ENCODE results near the gene WDSUB1. TPM values are rescaled to one million over a fixed set of nuclear protein-coding genes. Genes with fewer than 3 reads are reported as not detected.

The WDSUB1 gene
- total RNA-seq, 1 experiment from 2014 or later, result 6.9 TPM

DNA sequence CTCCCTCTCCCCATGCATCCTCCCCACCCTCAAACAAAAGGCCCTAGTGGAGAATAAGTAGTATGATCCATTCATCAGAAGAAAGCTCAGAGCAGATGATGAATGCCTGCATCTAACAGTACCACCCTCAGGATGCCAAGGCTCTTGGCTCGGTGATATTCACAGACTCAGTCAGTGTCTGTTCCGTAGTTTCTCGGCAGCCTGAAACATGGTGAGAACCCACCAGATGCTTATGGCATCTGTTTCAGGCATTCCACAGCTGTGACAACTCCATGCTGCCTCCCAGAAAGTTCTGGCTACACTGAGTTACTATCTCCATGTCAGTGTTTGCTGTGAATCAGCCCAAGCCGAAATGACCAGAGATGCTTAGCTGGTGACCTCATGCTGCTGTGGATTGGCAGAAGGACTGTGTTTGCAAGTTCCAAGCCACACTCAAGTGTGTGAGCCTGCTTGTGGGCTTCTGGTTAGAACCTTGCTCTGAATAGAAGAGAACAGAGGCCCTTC lies 83.9 kb downstream of the WDSUB1 start:
- no peak overlapping the region for H3K27ac ChIP-seq
- no peaks in the 10 kb centered on the region for H4K20me1 ChIP-seq (ENCODE audit: insufficient read depth)
- no peaks in the 10 kb centered on the region for H3K36me3 ChIP-seq (ENCODE audit: low read depth)
- no peaks in the 10 kb centered on the region for H3K4me1 ChIP-seq (replicated peaks; ENCODE audit: insufficient read depth)
- H3F3A ChIP-seq (ENCODE audit: insufficient read depth, low read depth), result no peaks in the 10 kb centered on the region
- H3K27me3 ChIP-seq (ENCODE audit: insufficient read depth, low read depth), result no peaks in the 10 kb centered on the region
- no peak for DNase-seq
- ChIA-PET POLR2A (ENCODE audit: unreplicated experiment) (no interaction called here), CTCF (no interaction called here)
- no peak overlapping the region for H3K4me2 ChIP-seq
- BruUV-seq (replicated peaks), result no TSS peak
- H3K4me3 ChIP-seq, result no peak overlapping the region
- no peak overlapping the region for H2AFZ ChIP-seq
- H3K9me3 ChIP-seq (ENCODE audit: insufficient read depth, low read depth), result no peaks in the 10 kb centered on the region
- H3K79me2 ChIP-seq (ENCODE audit: low read depth), result no peaks in the 10 kb centered on the region
- intact Hi-C loops (cut with micrococcal nuclease; ENCODE audit: unreplicated experiment), result no loop called here
- TF ChIP-seq, protein P1, sequence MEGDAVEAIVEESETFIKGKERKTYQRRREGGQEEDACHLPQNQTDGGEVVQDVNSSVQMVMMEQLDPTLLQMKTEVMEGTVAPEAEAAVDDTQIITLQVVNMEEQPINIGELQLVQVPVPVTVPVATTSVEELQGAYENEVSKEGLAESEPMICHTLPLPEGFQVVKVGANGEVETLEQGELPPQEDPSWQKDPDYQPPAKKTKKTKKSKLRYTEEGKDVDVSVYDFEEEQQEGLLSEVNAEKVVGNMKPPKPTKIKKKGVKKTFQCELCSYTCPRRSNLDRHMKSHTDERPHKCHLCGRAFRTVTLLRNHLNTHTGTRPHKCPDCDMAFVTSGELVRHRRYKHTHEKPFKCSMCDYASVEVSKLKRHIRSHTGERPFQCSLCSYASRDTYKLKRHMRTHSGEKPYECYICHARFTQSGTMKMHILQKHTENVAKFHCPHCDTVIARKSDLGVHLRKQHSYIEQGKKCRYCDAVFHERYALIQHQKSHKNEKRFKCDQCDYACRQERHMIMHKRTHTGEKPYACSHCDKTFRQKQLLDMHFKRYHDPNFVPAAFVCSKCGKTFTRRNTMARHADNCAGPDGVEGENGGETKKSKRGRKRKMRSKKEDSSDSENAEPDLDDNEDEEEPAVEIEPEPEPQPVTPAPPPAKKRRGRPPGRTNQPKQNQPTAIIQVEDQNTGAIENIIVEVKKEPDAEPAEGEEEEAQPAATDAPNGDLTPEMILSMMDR (conservative IDR thresholded peaks at IDR 0.05), result no peak
- no peak for TF ChIP-seq EZH2 (IDR thresholded peaks at IDR 0.05; ENCODE audit: low read depth)
- H3K9me2 ChIP-seq (ENCODE audit: insufficient read depth), result no peaks in the 10 kb centered on the region

DNA sequence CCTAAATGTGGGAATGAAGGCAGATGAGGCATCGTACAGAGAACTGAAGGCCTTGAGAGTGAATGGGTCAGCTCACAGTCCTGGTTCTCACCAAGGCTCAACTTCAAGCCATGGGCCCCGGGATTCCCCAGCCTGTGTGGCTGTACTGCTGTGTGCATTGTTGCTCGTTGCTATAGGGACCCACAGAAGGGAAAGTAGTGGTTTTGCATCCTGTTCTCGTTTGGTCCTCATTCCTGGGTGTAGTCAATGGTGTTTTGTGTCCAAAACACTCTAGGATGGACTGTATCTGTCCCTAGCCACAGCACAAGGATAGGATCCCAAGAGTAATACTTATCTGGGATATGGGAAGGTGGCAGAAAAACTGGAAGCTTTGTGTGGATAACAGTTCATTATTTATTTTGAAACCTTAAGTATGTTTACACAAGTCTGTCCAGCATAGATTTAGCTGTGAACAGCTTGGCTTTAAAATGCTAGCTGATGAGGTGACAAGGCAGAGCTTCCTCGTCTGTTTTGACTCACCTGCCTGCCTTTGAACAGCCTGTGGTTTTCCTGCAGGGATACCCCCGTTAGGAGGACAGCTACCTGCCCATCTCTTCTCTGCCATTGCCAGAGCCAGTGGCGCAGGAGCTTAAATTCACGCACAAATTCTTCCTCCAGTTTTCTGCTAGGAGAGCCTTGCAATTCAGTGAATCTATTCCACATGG lies 85.0 kb downstream of the WDSUB1 start:
- no peaks in the 10 kb centered on the region for H3K4me1 ChIP-seq (replicated peaks; ENCODE audit: insufficient read depth)
- ChIA-PET CTCF (no interaction called here), POLR2A (ENCODE audit: unreplicated experiment) (interaction anchor here (0.6 kb wide), 1 partner anchor 51 kb away, joined by 3 read pairs; no protein-coding TSS in a partner anchor)
- no peak for TF ChIP-seq EZH2 (IDR thresholded peaks at IDR 0.05; ENCODE audit: low read depth)
- TF ChIP-seq, protein P1 (conservative IDR thresholded peaks at IDR 0.05), result no peak
- no peaks in the 10 kb centered on the region for H3K79me2 ChIP-seq (ENCODE audit: low read depth)
- H3K4me2 ChIP-seq, result no peak overlapping the region
- no TSS peak for BruUV-seq (replicated peaks)
- intact Hi-C loops (cut with micrococcal nuclease; ENCODE audit: unreplicated experiment), result no loop called here
- no peaks in the 10 kb centered on the region for H3K9me3 ChIP-seq (ENCODE audit: insufficient read depth, low read depth)
- no peak overlapping the region for H2AFZ ChIP-seq
- H3K27me3 ChIP-seq (ENCODE audit: insufficient read depth, low read depth), result no peaks in the 10 kb centered on the region
- H3F3A ChIP-seq (ENCODE audit: insufficient read depth, low read depth), result no peaks in the 10 kb centered on the region
- no peaks in the 10 kb centered on the region for H4K20me1 ChIP-seq (ENCODE audit: insufficient read depth)
- H3K36me3 ChIP-seq (ENCODE audit: low read depth), result no peaks in the 10 kb centered on the region
- no peak overlapping the region for H3K4me3 ChIP-seq
- DNase-seq, result no peak
- no peaks in the 10 kb centered on the region for H3K9me2 ChIP-seq (ENCODE audit: insufficient read depth)
- H3K27ac ChIP-seq, result no peak overlapping the region

DNA sequence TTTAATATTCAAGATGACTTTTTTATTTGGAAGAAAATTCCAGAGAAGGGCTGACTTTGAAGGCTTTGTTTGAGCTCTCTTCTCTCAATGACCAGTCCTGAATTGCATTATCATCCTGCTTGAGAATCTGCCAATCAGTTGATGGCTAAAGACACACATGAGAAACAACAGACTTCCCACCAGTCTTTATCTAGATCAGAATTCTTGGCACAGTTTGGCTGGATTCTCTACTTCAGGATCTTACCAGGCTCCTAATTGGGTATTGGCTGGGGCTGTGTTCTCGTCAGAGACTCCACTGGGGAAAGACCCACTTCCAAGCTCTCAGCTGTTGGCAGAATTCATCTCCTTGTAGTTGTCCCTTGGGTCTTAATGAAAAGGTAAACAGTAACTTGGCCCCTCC lies 86.0 kb downstream of the WDSUB1 start:
- ChIA-PET CTCF (no interaction called here), POLR2A (ENCODE audit: unreplicated experiment) (no interaction called here)
- Histone ChIP-seq H2AFZ (no peak overlapping the region), H3K9me2 (ENCODE audit: insufficient read depth) (no peaks in the 10 kb centered on the region), H3K4me3 (no peak overlapping the region), H3F3A (ENCODE audit: insufficient read depth, low read depth) (no peaks in the 10 kb centered on the region), H3K27ac (no peak overlapping the region), H4K20me1 (ENCODE audit: insufficient read depth) (no peaks in the 10 kb centered on the region), H3K36me3 (ENCODE audit: low read depth) (no peaks in the 10 kb centered on the region), H3K9me3 (ENCODE audit: insufficient read depth, low read depth) (no peaks in the 10 kb centered on the region), H3K4me1 (replicated peaks; ENCODE audit: insufficient read depth) (no peaks in the 10 kb centered on the region), H3K79me2 (ENCODE audit: low read depth) (no peaks in the 10 kb centered on the region), H3K4me2 (no peak overlapping the region), H3K27me3 (ENCODE audit: insufficient read depth, low read depth) (no peaks in the 10 kb centered on the region)
- no TSS peak for BruUV-seq (replicated peaks)
- intact Hi-C loops (cut with micrococcal nuclease; ENCODE audit: unreplicated experiment), result no loop called here
- TF ChIP-seq, protein P1 (conservative IDR thresholded peaks at IDR 0.05), result no peak
- no peak for TF ChIP-seq EZH2 (IDR thresholded peaks at IDR 0.05; ENCODE audit: low read depth)
- no peak for DNase-seq

Measured in PC-9 (cell line).